Esophagus squamous epithelium (tissue), 4 donors: Measurements from ENCODE around the gene ADSS2.

Experiments used
- CTCF ChIP-seq, 6 experiments: fragments of 450-650 bp in 4 of 6; fragments of 200-600 bp in 2 of 6; sonication (generic) in 2 of 6; IDR thresholded peaks; one replicate each; pipeline ENCODE4 v1.5.1; 2016 to 2019; ENCODE audit warnings: antibody characterized with exemption in 6 of 6, mild to moderate bottlenecking in 4 of 6, moderate library complexity in 4 of 6
- POLR2A ChIP-seq, 4 donors: fragments of 450-650 bp; IDR thresholded peaks; one replicate each; pipeline ENCODE4 v1.6.1; 2017; ENCODE audit warnings: antibody characterized with exemption in 4 of 4, mild to moderate bottlenecking in 4 of 4, moderate library complexity in 3 of 4

- TF ChIP-seq CTCF (IDR thresholded peaks at IDR 0.05) (no peak), POLR2A (IDR thresholded peaks at IDR 0.05) (no peak)
Measured at GRCh38 chr1:244405856-244406255, 45.9 kb downstream of the ADSS2 start.
